Psoas muscle (tissue), 8 donors: ENCODE measurements around the gene ZNF214. TPM values are rescaled to one million over a fixed set of nuclear protein-coding genes. Genes with fewer than 3 reads are reported as not detected.

Experiments
- ATAC-seq, 4 donors: fragments of 200-7000 bp; cut with Tn5 transposase; one replicate each; pipeline ENCODE4 v1.9.1; 2020; ENCODE audit warnings: moderate library complexity in 3 of 4, mild to moderate bottlenecking in 2 of 4
- DNase-seq, 2 donors: peaks; one replicate each; pipeline ENCODE4 v3.0.0-alpha.2; 2020
- H3K27ac ChIP-seq: fragments of 200-600 bp; one replicate; pipeline ENCODE4 v1.8.0; 2022
- H3K27me3 ChIP-seq, 3 donors: fragments of 200-600 bp in 1 of 3; one replicate each; pipeline versions ENCODE4 v1.6.1 to v1.8.0; 2013 to 2022; ENCODE audit warnings: low read length in 2 of 3, mild to moderate bottlenecking in 2 of 3, moderate library complexity in 1 of 3; ENCODE audit not compliant: insufficient read depth in 3 of 3
- H3K36me3 ChIP-seq, 2 donors: fragments of 200-600 bp in 1 of 2; one replicate each; pipeline versions ENCODE4 v1.6.1 to v1.8.0; 2013 to 2022; ENCODE audit warnings: low read depth in 1 of 2, mild to moderate bottlenecking in 1 of 2, moderate library complexity in 1 of 2; ENCODE audit not compliant: insufficient read depth in 1 of 2
- H3K4me1 ChIP-seq: fragments of 200-600 bp; one replicate; pipeline ENCODE4 v1.8.0; 2022
- H3K4me3 ChIP-seq: fragments of 200-600 bp; one replicate; pipeline ENCODE4 v1.8.0; 2022; ENCODE audit warnings: mild to moderate bottlenecking
- H3K9me3 ChIP-seq: fragments of 200-600 bp; one replicate; pipeline ENCODE4 v1.8.0; 2022
- WGBS, 3 donors: extraction: QIAGEN DNeasy Blood & Tissue Kit; methylation state at CpG; one replicate each; pipeline versions ENCODE4 v1.1.6 to v1.1.7; 2013; 5-methylcytosine and 5-hydroxymethylcytosine counted together
- intact Hi-C, 2 donors: fragments of 100-400 bp; cut with DNase I; formaldehyde crosslinking; loops; one replicate each; pipeline versions ENCODE4 v1.11.0 to v1.14.2; 2022
- polyA plus RNA-seq, 3 donors: library from polyadenylated mRNA; stranded (reverse); fragments of 200-250 nt; gene quantifications; one replicate each; pipeline ENCODE4 v1.2.3, GENCODE V29; 2013
- total RNA-seq, 4 donors: library from RNA; stranded (reverse); fragmentation: NEBNext Ultra II Directional in 2 of 4; extraction: Animal tissue kit (Norgen Biotek cat#: 25700) in 2 of 4; gene quantifications; one replicate each; pipeline versions ENCODE4 v1.2.1 to v1.2.4, GENCODE V29; 2021 to 2023
- TF ChIP-seq, protein P1 (sequence below): fragments of 200-600 bp; IDR thresholded peaks from one replicate; pipeline ENCODE4 v1.8.0; 2022; ENCODE audit warnings: antibody characterized with exemption
- donor health status: healthy with polysubstance abuse.
- donor health status: DM: no; HTN: no; CAD: no; lungs with moderate emphysema.
- donor health status: Bipolar disorder and iron deficiency.
- donor health status: healthy.
- donor health status: DM: yes; HTN: yes; CAD: no.
- donor health status: DM: no; HTN: no; CAD: no.
- donor health status: DM: no; HTN: no; CAD: no.
- donor health status: DM: yes; HTN: yes; CAD: no.

The ZNF214 gene
- total and polyA plus RNA-seq, 7 donors: 0.30 to 0.97 (median 0.75) TPM

DNA sequence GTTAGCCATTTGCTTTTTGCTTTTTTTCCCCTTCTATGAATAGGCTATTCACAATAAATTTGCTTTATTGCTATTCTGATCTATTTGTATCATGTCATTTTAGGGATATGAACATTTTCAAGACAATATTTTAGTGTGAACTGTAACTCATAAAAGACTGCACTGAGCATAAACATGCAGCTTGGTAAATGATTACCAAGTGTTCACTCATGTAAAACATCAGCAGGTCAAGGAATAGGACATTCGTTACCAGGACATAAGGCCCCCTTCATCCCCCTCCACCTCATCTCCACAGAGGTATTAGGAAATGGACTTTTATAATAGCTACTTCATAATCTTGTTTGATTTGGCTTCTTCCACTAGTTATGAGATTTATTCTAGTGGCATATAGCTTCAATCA is 12.5 kb upstream of the ZNF214 start:
- H3K4me3 ChIP-seq: no peak overlapping the region
- no peaks in the 10 kb centered on the region for H3K4me1 ChIP-seq
- H3K9me3 ChIP-seq: no peaks in the 10 kb centered on the region
- H3K36me3 ChIP-seq: no peaks in the 10 kb centered on the region
- H3K27ac ChIP-seq: no peak overlapping the region
- no peaks in the 10 kb centered on the region for H3K27me3 ChIP-seq
- ATAC-seq (no peak), DNase-seq (no peak)
- TF ChIP-seq, protein P1, sequence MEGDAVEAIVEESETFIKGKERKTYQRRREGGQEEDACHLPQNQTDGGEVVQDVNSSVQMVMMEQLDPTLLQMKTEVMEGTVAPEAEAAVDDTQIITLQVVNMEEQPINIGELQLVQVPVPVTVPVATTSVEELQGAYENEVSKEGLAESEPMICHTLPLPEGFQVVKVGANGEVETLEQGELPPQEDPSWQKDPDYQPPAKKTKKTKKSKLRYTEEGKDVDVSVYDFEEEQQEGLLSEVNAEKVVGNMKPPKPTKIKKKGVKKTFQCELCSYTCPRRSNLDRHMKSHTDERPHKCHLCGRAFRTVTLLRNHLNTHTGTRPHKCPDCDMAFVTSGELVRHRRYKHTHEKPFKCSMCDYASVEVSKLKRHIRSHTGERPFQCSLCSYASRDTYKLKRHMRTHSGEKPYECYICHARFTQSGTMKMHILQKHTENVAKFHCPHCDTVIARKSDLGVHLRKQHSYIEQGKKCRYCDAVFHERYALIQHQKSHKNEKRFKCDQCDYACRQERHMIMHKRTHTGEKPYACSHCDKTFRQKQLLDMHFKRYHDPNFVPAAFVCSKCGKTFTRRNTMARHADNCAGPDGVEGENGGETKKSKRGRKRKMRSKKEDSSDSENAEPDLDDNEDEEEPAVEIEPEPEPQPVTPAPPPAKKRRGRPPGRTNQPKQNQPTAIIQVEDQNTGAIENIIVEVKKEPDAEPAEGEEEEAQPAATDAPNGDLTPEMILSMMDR: no peak
- intact Hi-C loops: no loop called here
- 0 to 44% (median 42%) methylated on average over 1 of the region's 1 CpG for WGBS, 3 donors

DNA sequence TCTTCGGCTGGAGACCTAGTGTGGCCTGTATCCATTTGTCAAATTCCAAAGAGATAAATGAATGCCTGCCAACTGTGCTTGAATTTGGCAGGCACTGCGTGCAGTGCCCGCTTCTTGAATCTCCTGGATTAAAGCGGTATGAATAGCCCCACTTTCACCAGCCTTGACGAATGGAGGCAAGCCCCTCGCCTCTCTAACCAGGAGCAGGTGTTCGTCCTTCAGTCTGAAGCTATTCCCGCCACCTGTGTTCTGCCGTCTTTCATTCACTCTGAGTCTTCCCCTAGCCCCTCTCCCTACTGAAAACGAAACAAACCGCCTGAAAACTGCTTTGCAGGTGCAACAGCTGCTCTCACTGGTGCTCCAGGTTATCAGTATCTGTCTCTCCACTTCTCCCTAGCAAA is 11.3 kb upstream of the ZNF214 start:
- TF ChIP-seq, protein P1: no peak
- intact Hi-C loops: no loop called here
- Histone ChIP-seq H3K4me3 (no peak overlapping the region), H3K9me3 (no peaks in the 10 kb centered on the region), H3K4me1 (no peaks in the 10 kb centered on the region), H3K27ac (no peak overlapping the region), H3K27me3 (no peaks in the 10 kb centered on the region), H3K36me3 (no peaks in the 10 kb centered on the region)
- 19 to 28% (median 21%) methylated on average over 11 of the region's 11 CpGs for WGBS, 3 donors
- DNase-seq (no peak), ATAC-seq (no peak)

DNA sequence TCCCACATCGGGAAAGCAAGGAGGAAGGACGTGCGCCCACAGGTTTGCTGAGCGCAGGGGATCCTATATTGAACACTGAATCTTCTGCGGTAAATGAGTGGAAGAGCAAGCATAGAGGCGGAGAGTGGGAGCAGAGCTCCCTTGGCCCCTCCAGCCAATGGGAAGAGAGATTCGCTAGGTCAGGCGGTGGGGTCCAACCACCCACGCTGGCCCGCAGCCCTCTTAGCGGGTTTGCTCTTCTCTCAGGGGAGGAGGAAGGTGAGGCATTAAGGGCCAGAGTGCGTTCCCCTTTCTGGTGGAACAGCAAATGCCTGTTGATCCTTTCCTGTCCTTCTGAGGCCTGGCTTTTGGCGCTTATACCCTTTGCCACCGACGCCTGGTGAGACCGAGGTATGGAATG is 10.7 kb upstream of the ZNF214 start:
- no peaks in the 10 kb centered on the region for H3K4me1 ChIP-seq
- TF ChIP-seq, protein P1: no peak
- no peak overlapping the region for H3K27ac ChIP-seq
- intact Hi-C loops: no loop called here
- 87 to 92% (median 87%) methylated on average over 16 of the region's 16 CpGs for WGBS, 3 donors
- H3K36me3 ChIP-seq: no peaks in the 10 kb centered on the region
- no peaks in the 10 kb centered on the region for H3K9me3 ChIP-seq
- no peak overlapping the region for H3K4me3 ChIP-seq
- ATAC-seq (no peak), DNase-seq (no peak)
- H3K27me3 ChIP-seq: no peaks in the 10 kb centered on the region

- H3K36me3 ChIP-seq: no peaks in the 10 kb centered on the region
- DNase-seq (no peak), ATAC-seq (no peak)
Measured at GRCh38 chr11:7028141-7028540, 8.0 kb upstream of the ZNF214 start.

DNA sequence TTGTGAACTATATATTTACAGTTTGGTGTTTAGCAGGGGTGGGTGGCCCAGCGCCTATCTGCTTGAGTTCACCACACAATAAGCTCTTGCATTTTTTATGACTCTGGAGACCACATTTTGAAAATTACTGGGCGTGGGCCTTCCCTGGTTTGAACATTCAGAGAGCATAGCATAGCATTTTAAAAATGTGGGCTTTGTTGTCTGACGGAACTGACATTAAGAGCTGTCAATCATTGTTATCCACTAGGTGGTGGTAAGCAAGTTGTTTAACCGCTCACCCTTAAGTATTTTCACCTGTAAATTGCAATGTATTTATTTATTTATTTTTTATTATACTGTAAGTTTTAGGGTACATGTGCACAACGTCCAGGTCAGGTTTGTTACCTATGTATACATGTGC is 1.2 kb upstream of the ZNF214 start:
- Histone ChIP-seq H3K27ac (no peak overlapping the region), H3K36me3 (no peaks in the 10 kb centered on the region), H3K9me3 (no peaks in the 10 kb centered on the region), H3K27me3 (peaks cover 0 to 2% (median 0%) of the 10 kb centered on the region in 3 donors), H3K4me3 (no peak overlapping the region), H3K4me1 (peaks cover 3% of the 10 kb centered on the region)
- no peak for DNase-seq
- no peak for ATAC-seq
- 91 to 96% (median 93%) methylated on average over 5 of the region's 5 CpGs for WGBS, 3 donors
- intact Hi-C loops: no loop called here
- TF ChIP-seq, protein P1: no peak

More at GRCh38 chr11:7028141-7028540, 8.0 kb upstream of the ZNF214 start:
- TF ChIP-seq, protein P1: no peak
- Histone ChIP-seq H3K4me1 (no peaks in the 10 kb centered on the region), H3K27ac (no peak overlapping the region), H3K4me3 (no peak overlapping the region), H3K9me3 (no peaks in the 10 kb centered on the region), H3K27me3 (no peaks in the 10 kb centered on the region)
- WGBS, 3 donors: 85 to 90% (median 85%) methylated on average over 3 of the region's 3 CpGs
- intact Hi-C loops: no loop called here
